ENCODE results near the gene UQCR10. TPM values are rescaled to one million over a fixed set of nuclear protein-coding genes. Genes with fewer than 3 reads are reported as not detected.

UQCR10 gene
- polyA plus RNA-seq, 2 of the 4 experiments (the other 2 are of a cell fraction) = 115 to 171 TPM

- TF ChIP-seq CTCF (IDR thresholded peaks at IDR 0.05) (no peak), BCL3 (IDR thresholded peaks at IDR 0.05) (no peak)
Observed at GRCh38 chr22:29733362-29734201, 33.6 kb upstream of the UQCR10 start (continued).

- 92% methylated on average over 8 of the region's 8 CpGs for WGBS (ENCODE audit: missing lambda C conversion rate)
- no peaks in the 10 kb centered on the region for H3K4me1 ChIP-seq
- TF ChIP-seq GATA3 (IDR thresholded peaks at IDR 0.05; ENCODE audit: borderline replicate concordance) (no peak), ZNF302 (CRISPR knock-in tag; IDR thresholded peaks at IDR 0.05) (no peak), HES2 (IDR thresholded peaks at IDR 0.05) (no peak)
- H3K4me3 ChIP-seq = no peak overlapping the region
- CTCF ChIA-PET = interaction anchor here (1.0 to 1.4 kb wide), 2 partner anchors 135 to 354 kb away, joined by 3 to 4 read pairs; no protein-coding TSS in a partner anchor
- H3K4me2 ChIP-seq = no peak overlapping the region
- ATAC-seq (no peak), FAIRE-seq (no peak), DNase-seq (ENCODE audit: low read depth in 1 of 2, low spot score in 1 of 2) (no peak)
- H3K27ac ChIP-seq = no peak overlapping the region
- POLR2A ChIA-PET = no interaction called here
- H3K9me3 ChIP-seq = no peaks in the 10 kb centered on the region
Observed at GRCh38 chr22:29734406-29734805, 32.8 kb upstream of the UQCR10 start.

- no peak overlapping the region for H3K4me3 ChIP-seq
- 76% methylated on average over 9 of the region's 9 CpGs for WGBS (ENCODE audit: missing lambda C conversion rate)
- no peak for ATAC-seq
- ChIA-PET POLR2A (no interaction called here), CTCF (no interaction called here)
- H3K27ac ChIP-seq = no peak overlapping the region
- no peak for FAIRE-seq
- H3K4me1 ChIP-seq = no peaks in the 10 kb centered on the region
- DNase-seq (ENCODE audit: low read depth in 1 of 2, low spot score in 1 of 2) = no peak
- no peaks in the 10 kb centered on the region for H3K9me3 ChIP-seq
- no peak for TF ChIP-seq EHF (CRISPR knock-in tag; IDR thresholded peaks at IDR 0.05)
- TF ChIP-seq HDAC2 (IDR thresholded peaks at IDR 0.05) = no peak
- TF ChIP-seq SREBF2 (IDR thresholded peaks at IDR 0.05) = no peak
- no peak for TF ChIP-seq KDM5A (IDR thresholded peaks at IDR 0.05)
- no peak for TF ChIP-seq NPAS2 (CRISPR knock-in tag; IDR thresholded peaks at IDR 0.05; ENCODE audit: borderline replicate concordance)
- no peak for TF ChIP-seq HMGXB4 (CRISPR knock-in tag; IDR thresholded peaks at IDR 0.05; ENCODE audit: borderline replicate concordance)
- no peak for TF ChIP-seq MAX (IDR thresholded peaks at IDR 0.05)
- no peak for TF ChIP-seq ZC3H11A (IDR thresholded peaks at IDR 0.05)
- TF ChIP-seq CHD4 (IDR thresholded peaks at IDR 0.05; ENCODE audit: borderline replicate concordance) = no peak
- TF ChIP-seq PBX3 (IDR thresholded peaks at IDR 0.05) = no peak
- TF ChIP-seq ATOH8 (CRISPR knock-in tag; IDR thresholded peaks at IDR 0.05; ENCODE audit: low read depth) = no peak
- no peak for TF ChIP-seq RCOR1 (IDR thresholded peaks at IDR 0.05; ENCODE audit: low read depth, low read length)
- TF ChIP-seq KDM1A (IDR thresholded peaks at IDR 0.05; ENCODE audit: low read depth) = no peak
- TF ChIP-seq TP53 (CRISPR knock-in tag; IDR thresholded peaks at IDR 0.05) = no peak
- TF ChIP-seq CBX8 (IDR thresholded peaks at IDR 0.05) = no peak
- TF ChIP-seq HEYL (CRISPR knock-in tag; IDR thresholded peaks at IDR 0.05) = no peak
- H3K4me2 ChIP-seq = no peak overlapping the region
Observed at GRCh38 chr22:29734838-29735237, 32.3 kb upstream of the UQCR10 start.
